Islet precursor cell (in vitro differentiated cells): ENCODE measurements around the gene SMARCA5.

Source experiments
- DNase-seq: peaks from one replicate; pipeline ENCODE4 v3.0.0-alpha.2; 2018

The SMARCA5 gene

GRCh38 chr4:143539670-143540023 lies 26.1 kb downstream of the SMARCA5 start:
- no peak for DNase-seq

GRCh38 chr4:143549928-143550327 lies 36.4 kb downstream of the SMARCA5 start:
- DNase-seq, result no peak

- DNase-seq, result no peak
These were observed 41.5 kb downstream of the SMARCA5 start for GRCh38 chr4:143554728-143555597.

- peak; percentile 72 for DNase-seq
These were observed 42.2 kb downstream of the SMARCA5 start for GRCh38 chr4:143555676-143556075.

GRCh38 chr4:143558286-143558685 lies 44.8 kb downstream of the SMARCA5 start:
- DNase-seq, result no peak

GRCh38 chr4:143558823-143559756 lies 45.6 kb downstream of the SMARCA5 start:
- peak; percentile 93 for DNase-seq

- no peak for DNase-seq
These were observed 46.2 kb downstream of the SMARCA5 start for GRCh38 chr4:143559757-143560147.

GRCh38 chr4:143564472-143564871 lies 51.0 kb downstream of the SMARCA5 start:
- no peak for DNase-seq

GRCh38 chr4:143575331-143575730 lies 61.8 kb downstream of the SMARCA5 start:
- no peak for DNase-seq

GRCh38 chr4:143581331-143581946 lies 67.9 kb downstream of the SMARCA5 start:
- peak; percentile 65 for DNase-seq

- DNase-seq, result no peak
These were observed 72.0 kb downstream of the SMARCA5 start for GRCh38 chr4:143585548-143585947.

- no peak for DNase-seq
These were observed 72.6 kb downstream of the SMARCA5 start for GRCh38 chr4:143586080-143586479.

GRCh38 chr4:143587703-143588102 lies 74.2 kb downstream of the SMARCA5 start:
- DNase-seq, result no peak

- no peak for DNase-seq
These were observed 83.8 kb downstream of the SMARCA5 start for GRCh38 chr4:143597276-143597675.

- DNase-seq, result no peak
These were observed 85.3 kb downstream of the SMARCA5 start for GRCh38 chr4:143598816-143599215.

GRCh38 chr4:143599827-143600226 lies 86.3 kb downstream of the SMARCA5 start:
- no peak for DNase-seq

GRCh38 chr4:143606480-143606879 lies 93.0 kb downstream of the SMARCA5 start:
- DNase-seq, result no peak
